Immature natural killer cell (primary cell): Measurements from ENCODE around the gene HOXA7. TPM values are rescaled to one million over a fixed set of nuclear protein-coding genes. Genes with fewer than 3 reads are reported as not detected.

Experiments
- DNase-seq, 3 donors: peaks; one replicate each; pipeline ENCODE4 v3.0.0; 2022; ENCODE audit warnings: mixed read lengths in 1 of 3
- H3K27ac Mint-ChIP-seq, 6 donors: one replicate each; pipeline ENCODE4 v1.8.0; 2020; ENCODE audit warnings: mixed read lengths in 6 of 6, mild to moderate bottlenecking in 5 of 6, inconsistent platforms in 4 of 6, moderate library complexity in 3 of 6
- H3K27me3 Mint-ChIP-seq, 3 donors: one replicate each; pipeline ENCODE4 v1.8.0; 2020 to 2021; ENCODE audit warnings: low read depth in 3 of 3, mild to moderate bottlenecking in 3 of 3, mixed read lengths in 3 of 3, moderate library complexity in 3 of 3, inconsistent platforms in 1 of 3
- H3K36me3 Mint-ChIP-seq, 3 donors: one replicate each; pipeline ENCODE4 v1.8.0; 2020; ENCODE audit warnings: mixed read lengths in 3 of 3, inconsistent platforms in 2 of 3, mild to moderate bottlenecking in 2 of 3
- H3K4me1 Mint-ChIP-seq, 2 donors: one replicate each; pipeline ENCODE4 v1.8.0; 2020; ENCODE audit warnings: inconsistent platforms in 2 of 2, mild to moderate bottlenecking in 2 of 2, mixed read lengths in 2 of 2, moderate library complexity in 1 of 2
- H3K4me3 Mint-ChIP-seq, 5 donors: one replicate each; pipeline ENCODE4 v1.8.0; 2020; ENCODE audit warnings: mild to moderate bottlenecking in 5 of 5, mixed read lengths in 5 of 5, inconsistent platforms in 3 of 5, moderate library complexity in 3 of 5
- H3K9me3 Mint-ChIP-seq, 6 donors: one replicate each; pipeline ENCODE4 v1.8.0; 2020; ENCODE audit warnings: mild to moderate bottlenecking in 6 of 6, mixed read lengths in 6 of 6, inconsistent platforms in 4 of 6, moderate library complexity in 3 of 6
- polyA plus RNA-seq, 3 donors: library from polyadenylated mRNA; unstranded; fragments of 300-500 nt; fragmentation: Illumina TruSeq; gene quantifications; one replicate each; pipeline ENCODE4 v1.2.3, GENCODE V29; 2021

The HOXA7 gene
- polyA plus RNA-seq, 3 donors from 2014 or later, result 1.0 to 4.2 TPM; not detected in 1

DNA sequence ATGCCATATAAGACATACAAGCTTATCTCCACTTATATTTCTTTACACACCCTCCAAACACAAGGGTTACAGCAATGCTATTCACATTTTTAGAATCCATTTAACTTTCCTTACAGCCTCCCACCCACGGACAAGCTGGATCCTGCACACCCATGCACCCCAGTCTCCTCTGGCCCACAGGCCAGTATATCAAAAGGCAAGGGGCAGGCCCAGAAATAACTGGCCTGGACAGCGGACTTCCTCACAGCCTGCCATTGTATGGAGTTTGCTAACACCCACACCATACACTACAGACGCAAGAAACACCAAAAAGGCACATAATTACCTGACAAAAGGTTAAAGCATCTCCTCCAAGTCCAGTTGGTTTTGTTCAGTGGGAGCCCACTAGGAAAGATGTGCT, 37.9 kb downstream of the HOXA7 start:
- no peak for DNase-seq
- Mint-ChIP-seq H3K27ac (no peak overlapping the region), H3K4me1 (no peaks in the 10 kb centered on the region), H3K36me3 (peaks cover 0 to 4% (median 3%) of the 10 kb centered on the region in 3 donors), H3K9me3 (no peaks in the 10 kb centered on the region), H3K27me3 (no peaks in the 10 kb centered on the region), H3K4me3 (no peak overlapping the region)

DNA sequence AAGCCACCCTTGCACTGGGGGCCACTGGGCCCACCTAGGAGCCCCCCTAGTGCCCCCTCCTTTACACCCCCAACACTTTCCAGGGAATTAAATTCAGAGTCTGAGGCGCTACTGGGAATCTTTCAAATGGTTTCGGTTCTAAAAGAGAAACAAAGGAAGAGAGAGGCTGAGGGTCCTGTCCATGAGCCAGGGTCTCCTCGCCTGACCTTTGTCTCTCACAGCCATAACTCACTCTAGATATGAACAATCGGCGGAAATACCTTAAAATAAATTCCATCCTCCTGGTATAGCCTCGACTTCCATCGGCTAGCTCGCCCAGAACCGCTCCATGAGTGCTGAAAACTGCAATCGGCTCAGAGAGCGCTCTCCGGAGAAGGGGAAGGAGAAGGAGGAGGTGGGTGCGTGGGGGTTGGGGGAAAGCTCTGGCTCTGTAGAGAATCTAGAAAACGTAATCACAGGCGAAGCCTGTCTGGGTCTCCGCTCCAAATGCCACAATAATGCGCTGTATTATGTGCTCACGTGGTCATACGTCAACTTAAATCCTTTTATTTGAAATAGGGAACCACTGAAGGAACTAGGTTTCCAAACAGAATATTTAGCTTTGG, 38.5 kb downstream of the HOXA7 start:
- H3K36me3 Mint-ChIP-seq, result peaks cover 0 to 4% (median 3%) of the 10 kb centered on the region in 3 donors
- no peak overlapping the region for H3K27ac Mint-ChIP-seq
- no peak overlapping the region for H3K4me3 Mint-ChIP-seq
- H3K27me3 Mint-ChIP-seq, result peaks cover 0 to under 1% (median 0%) of the 10 kb centered on the region in 3 donors
- DNase-seq, result no peak
- H3K4me1 Mint-ChIP-seq, result no peaks in the 10 kb centered on the region
- no peaks in the 10 kb centered on the region for H3K9me3 Mint-ChIP-seq

DNA sequence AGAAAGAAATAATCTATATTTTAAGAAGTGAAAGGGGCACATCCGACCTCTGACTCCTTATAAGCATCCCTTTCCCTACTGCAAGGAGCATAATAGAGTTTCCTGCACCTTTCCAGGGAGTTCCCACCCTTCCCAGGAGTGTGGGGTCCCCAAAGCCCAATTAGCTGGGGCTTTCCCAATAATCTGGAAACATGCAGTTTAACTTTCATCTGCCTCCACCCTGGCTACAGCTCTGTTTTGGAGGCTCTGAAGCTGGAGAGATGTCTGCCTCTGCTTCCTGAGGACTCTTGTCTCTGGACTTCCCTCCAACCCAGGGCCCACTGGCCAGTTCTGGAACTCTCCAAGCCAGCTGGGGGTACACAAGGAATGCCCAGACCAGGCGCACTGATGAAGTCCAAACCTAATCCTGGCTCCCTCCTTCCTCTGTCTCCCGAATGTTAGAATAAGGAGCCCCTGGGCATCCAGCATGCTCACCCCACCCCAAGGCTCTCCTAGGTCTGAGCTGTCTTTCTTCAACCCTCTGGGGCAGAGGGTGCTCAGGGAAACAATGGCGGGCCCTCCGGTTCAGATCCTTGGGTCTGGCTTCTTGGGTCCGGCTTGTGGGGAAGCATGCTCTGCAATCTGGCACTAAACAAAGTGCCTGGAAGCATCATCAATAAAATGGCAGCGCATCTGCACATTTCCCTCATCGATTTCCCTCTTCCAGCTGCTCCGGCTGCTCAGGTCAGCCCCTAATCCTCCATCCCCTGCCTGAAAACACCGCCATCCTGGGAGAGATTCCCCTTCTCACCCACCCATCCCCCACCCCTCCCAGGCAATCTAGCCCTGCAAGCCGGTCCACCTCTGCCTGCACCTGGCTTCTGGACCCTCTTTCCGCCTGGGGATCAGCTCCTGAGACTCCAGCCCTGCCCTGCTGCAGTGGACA, 39.3 kb downstream of the HOXA7 start:
- H3K27me3 Mint-ChIP-seq, result peaks cover 0 to 2% (median 0%) of the 10 kb centered on the region in 3 donors
- no peaks in the 10 kb centered on the region for H3K4me1 Mint-ChIP-seq
- H3K27ac Mint-ChIP-seq, result no peak overlapping the region
- H3K9me3 Mint-ChIP-seq, result no peaks in the 10 kb centered on the region
- H3K4me3 Mint-ChIP-seq, result no peak overlapping the region
- H3K36me3 Mint-ChIP-seq, result peaks cover 0 to 4% (median 3%) of the 10 kb centered on the region in 3 donors
- no peak for DNase-seq

DNA sequence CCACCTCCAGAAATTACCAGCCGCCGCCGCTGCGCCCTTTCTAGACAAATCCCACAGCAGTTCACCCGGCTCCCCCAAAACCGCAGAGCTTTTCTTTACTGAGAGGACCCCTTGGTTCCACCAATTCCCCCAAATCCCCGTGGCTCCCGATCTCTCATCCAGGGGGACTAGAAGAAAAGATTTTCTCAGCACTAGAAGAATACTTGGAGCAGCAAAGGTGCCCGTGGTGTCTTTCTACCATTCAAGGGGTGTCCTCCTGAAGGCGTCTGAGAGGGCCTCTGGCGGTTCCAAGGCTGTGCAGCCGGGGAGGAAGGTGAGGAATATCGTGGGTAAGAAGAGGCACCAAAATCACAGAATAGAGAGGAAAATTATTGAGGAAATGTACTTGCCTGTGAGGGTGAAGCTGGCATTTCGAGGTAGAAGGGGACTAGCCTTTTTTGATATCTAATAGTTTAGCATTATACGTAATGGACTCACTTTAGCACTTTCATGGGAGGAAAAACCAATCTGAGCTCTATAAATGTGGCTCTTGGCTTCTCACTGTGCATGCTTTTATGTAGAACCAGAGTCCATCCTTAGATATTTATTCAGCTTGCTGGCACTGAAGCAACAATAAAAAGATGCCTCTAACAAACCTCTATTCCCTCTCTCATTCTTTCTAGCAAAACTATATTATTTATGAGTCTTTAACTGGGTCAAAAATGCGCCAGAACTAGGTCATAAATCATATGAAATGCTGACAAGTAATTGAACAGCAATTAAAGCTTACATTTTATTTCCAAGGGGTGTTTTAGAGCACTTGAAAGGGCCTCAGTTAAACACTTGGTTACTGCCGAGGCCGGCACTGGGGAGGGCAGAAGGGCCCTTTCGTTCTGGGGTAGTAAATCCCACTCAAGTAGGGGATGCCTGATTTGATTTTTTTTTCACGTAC, 40.2 kb downstream of the HOXA7 start:
- no peaks in the 10 kb centered on the region for H3K9me3 Mint-ChIP-seq
- DNase-seq, result no peak
- H3K4me3 Mint-ChIP-seq, result no peak overlapping the region
- H3K27ac Mint-ChIP-seq, result peak overlapping the region in 1 of 6 donors; percentile 50
- H3K27me3 Mint-ChIP-seq, result peaks cover 0 to 2% (median 0%) of the 10 kb centered on the region in 3 donors
- peaks cover 0 to 4% (median 0%) of the 10 kb centered on the region in 3 donors for H3K36me3 Mint-ChIP-seq
- H3K4me1 Mint-ChIP-seq, result no peaks in the 10 kb centered on the region

DNA sequence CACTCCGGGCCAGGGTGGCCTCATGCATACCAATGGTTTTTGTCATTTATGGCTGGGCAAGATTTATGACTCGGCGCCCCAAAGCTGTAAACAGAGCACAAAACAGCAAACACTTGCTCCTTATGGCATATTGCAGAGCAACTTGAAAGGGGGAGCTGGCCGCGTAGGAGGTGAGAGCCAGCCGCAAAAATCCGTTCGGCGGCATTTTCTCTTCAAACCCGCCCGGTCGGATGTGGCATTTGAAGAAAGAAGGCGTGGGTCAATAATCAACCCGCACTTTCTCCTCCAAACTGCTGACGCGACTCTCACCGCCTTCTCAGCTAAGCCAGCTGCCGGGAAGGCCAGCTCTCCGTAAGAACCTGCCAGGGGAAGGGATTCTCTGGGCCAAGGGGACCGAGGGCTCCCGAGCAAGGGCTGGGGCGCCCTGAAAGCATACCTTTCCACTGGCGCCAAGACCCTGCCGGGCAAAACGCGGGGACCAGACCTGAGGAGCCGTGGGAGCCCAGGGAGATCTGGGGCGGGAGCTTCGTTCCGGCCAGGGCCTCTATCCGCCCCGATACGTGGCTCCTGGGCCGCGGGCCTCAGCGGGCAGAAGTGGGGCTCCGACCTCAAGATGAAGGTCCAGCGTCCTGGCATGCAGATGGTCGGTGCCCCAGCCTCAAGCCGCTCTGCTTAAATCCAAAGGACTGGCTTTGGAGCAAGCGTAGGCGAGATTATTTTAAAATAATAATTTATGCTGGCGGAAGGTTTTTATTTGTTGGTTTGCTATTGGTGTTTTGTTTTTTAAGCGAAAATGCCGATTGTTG, 41.1 kb downstream of the HOXA7 start:
- Mint-ChIP-seq H3K4me3 (no peak overlapping the region), H3K36me3 (peaks cover 0 to 4% (median 0%) of the 10 kb centered on the region in 3 donors), H3K27ac (no peak overlapping the region), H3K27me3 (peaks cover 0 to 2% (median 0%) of the 10 kb centered on the region in 3 donors), H3K9me3 (no peaks in the 10 kb centered on the region), H3K4me1 (no peaks in the 10 kb centered on the region)
- DNase-seq, result no peak

GRCh38 chr7:27114881-27115220, 41.6 kb downstream of the HOXA7 start:
- H3K4me3 Mint-ChIP-seq, result no peak overlapping the region
- peaks cover 0 to 4% (median 0%) of the 10 kb centered on the region in 3 donors for H3K36me3 Mint-ChIP-seq
- H3K9me3 Mint-ChIP-seq, result no peaks in the 10 kb centered on the region
- no peak overlapping the region for H3K27ac Mint-ChIP-seq
- DNase-seq, result no peak
- no peaks in the 10 kb centered on the region for H3K4me1 Mint-ChIP-seq
- peaks cover 0 to 2% (median 0%) of the 10 kb centered on the region in 3 donors for H3K27me3 Mint-ChIP-seq

DNA sequence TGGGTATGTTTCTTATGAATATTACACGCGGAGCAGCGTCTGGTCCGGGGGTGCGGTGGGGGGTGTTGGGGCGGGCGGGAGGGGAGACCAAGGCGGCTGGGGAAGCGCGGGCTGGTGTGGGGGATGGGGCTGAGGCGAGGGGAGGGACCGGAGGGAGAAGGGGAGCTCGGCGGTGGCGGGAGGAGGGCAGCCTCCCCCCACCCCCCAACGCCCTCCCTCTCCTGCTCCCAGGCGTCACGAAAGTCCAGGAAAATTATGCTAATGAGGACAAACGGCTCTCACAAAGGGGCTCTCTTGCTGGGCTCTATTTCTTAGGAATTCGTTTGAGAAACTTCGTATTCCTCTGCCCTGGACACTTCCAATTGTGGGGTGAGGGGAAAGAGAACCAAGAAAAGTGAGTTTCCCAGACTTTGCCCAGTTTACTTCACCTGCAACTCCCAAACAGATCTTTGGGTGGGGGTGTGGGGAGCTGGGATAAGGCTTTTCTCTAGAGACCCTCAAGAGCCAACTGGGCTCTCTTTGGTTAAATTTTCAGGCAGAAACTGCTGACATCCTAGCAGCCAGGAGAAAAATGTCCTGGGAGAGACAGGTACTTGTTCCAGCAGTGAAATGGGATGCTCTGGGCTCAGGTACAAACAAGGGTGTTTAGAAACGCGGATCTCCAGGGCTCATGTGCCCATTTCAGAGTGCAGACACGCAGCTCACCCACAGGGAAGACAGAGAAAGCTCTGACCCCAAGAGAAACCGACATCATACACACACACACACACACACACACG, 42.3 kb downstream of the HOXA7 start:
- Mint-ChIP-seq H3K4me1 (no peaks in the 10 kb centered on the region), H3K27ac (no peak overlapping the region), H3K27me3 (peaks cover 0 to 2% (median 0%) of the 10 kb centered on the region in 3 donors), H3K9me3 (no peaks in the 10 kb centered on the region), H3K4me3 (no peak overlapping the region), H3K36me3 (peaks cover 0 to 4% (median 0%) of the 10 kb centered on the region in 3 donors)
- DNase-seq, result no peak

DNA sequence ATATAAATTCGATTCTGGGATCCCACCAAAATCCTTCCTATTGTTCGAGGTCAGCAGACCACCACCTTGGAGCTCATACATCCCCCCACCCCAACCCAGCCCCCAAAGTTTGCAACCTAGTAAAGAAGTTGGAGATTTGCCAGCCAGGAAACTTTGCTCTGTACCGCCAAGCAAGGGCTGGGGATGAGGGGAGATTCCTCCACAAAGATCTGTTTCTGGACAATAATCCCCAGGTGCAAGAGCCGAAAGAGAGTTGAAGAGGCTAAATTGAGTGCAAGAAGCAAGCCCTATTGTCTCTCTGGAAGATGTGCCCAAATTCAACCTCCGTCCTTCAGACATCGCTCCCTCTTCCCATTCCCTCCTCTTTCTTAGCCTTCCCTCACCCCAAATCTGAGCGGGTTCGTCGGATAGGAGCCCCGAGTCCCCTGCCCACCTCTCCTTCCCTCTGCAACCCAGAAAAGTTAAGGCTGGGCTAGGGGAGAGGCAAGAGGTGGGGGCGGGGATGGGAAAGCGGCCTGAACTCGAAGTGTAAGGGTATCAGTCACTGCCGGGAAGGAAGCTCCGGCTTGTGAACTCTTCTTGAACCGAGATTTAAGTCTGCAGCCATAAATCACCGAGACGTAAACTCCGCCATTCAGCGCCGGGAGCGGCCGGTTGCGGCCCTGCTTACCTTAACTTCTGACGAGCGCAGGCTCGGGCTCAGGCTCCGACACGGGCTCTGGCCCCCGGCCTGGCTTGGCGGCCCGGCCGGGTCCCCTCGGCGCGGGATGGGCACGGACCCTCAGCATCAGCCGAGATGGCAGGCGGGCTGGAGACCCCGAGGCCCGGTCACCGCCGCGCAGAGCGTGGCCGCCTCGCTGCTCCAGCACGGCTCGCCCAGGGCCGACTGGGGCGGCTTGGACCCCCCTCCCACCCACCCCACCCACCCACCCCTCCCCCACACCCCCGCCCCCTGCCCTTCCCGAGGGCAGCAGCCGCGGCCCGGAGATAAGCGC, 43.2 kb downstream of the HOXA7 start:
- H3K4me3 Mint-ChIP-seq, result no peak overlapping the region
- H3K36me3 Mint-ChIP-seq, result peaks cover 0 to 4% (median 0%) of the 10 kb centered on the region in 3 donors
- no peak for DNase-seq
- no peaks in the 10 kb centered on the region for H3K4me1 Mint-ChIP-seq
- H3K9me3 Mint-ChIP-seq, result no peaks in the 10 kb centered on the region
- H3K27ac Mint-ChIP-seq, result no peak overlapping the region
- H3K27me3 Mint-ChIP-seq, result peaks cover 0 to 2% (median 0%) of the 10 kb centered on the region in 3 donors

GRCh38 chr7:27112361-27112760, 44.1 kb downstream of the HOXA7 start:
- DNase-seq, result no peak
- peaks cover 0 to 4% (median 3%) of the 10 kb centered on the region in 3 donors for H3K36me3 Mint-ChIP-seq
- H3K4me1 Mint-ChIP-seq, result no peaks in the 10 kb centered on the region
- peaks cover 0 to 2% (median 0%) of the 10 kb centered on the region in 3 donors for H3K27me3 Mint-ChIP-seq
- no peak overlapping the region for H3K27ac Mint-ChIP-seq
- no peak overlapping the region for H3K4me3 Mint-ChIP-seq
- H3K9me3 Mint-ChIP-seq, result no peaks in the 10 kb centered on the region

GRCh38 chr7:27111751-27112277, 44.7 kb downstream of the HOXA7 start:
- Mint-ChIP-seq H3K4me1 (no peaks in the 10 kb centered on the region), H3K36me3 (peaks cover 0 to 4% (median 3%) of the 10 kb centered on the region in 3 donors), H3K27ac (no peak overlapping the region), H3K4me3 (no peak overlapping the region), H3K27me3 (peaks cover 0 to 2% (median 0%) of the 10 kb centered on the region in 3 donors), H3K9me3 (no peaks in the 10 kb centered on the region)
- DNase-seq, result no peak

GRCh38 chr7:27111042-27111750, 45.3 kb downstream of the HOXA7 start:
- Mint-ChIP-seq H3K27me3 (peaks cover 0 to 2% (median 0%) of the 10 kb centered on the region in 3 donors), H3K27ac (no peak overlapping the region), H3K36me3 (peaks cover 0 to 3% (median 2%) of the 10 kb centered on the region in 3 donors), H3K4me1 (no peaks in the 10 kb centered on the region), H3K4me3 (no peak overlapping the region), H3K9me3 (no peaks in the 10 kb centered on the region)
- no peak for DNase-seq
